OCI-LY1 (cell line): ENCODE measurements around the gene GNAS-AS1.

Experiments
- EZH2 ChIP-seq: fragments of 200-600 bp; sonication (generic), shearing (Covaris generic); IDR thresholded peaks from 2 replicates; pipeline ENCODE4 v1.8.0; 2017; ENCODE audit warnings: borderline replicate concordance, mixed run types, mild to moderate bottlenecking, antibody characterized with exemption, low read length, moderate library complexity, mixed read lengths
- TF ChIP-seq, protein P1 (sequence below): fragments of 200-600 bp; sonication (generic), shearing (Covaris generic); IDR thresholded peaks from 2 replicates; pipeline ENCODE4 v1.5.1; 2017; ENCODE audit warnings: mild to moderate bottlenecking, antibody characterized with exemption, low read length, moderate library complexity, mixed read lengths

DNA sequence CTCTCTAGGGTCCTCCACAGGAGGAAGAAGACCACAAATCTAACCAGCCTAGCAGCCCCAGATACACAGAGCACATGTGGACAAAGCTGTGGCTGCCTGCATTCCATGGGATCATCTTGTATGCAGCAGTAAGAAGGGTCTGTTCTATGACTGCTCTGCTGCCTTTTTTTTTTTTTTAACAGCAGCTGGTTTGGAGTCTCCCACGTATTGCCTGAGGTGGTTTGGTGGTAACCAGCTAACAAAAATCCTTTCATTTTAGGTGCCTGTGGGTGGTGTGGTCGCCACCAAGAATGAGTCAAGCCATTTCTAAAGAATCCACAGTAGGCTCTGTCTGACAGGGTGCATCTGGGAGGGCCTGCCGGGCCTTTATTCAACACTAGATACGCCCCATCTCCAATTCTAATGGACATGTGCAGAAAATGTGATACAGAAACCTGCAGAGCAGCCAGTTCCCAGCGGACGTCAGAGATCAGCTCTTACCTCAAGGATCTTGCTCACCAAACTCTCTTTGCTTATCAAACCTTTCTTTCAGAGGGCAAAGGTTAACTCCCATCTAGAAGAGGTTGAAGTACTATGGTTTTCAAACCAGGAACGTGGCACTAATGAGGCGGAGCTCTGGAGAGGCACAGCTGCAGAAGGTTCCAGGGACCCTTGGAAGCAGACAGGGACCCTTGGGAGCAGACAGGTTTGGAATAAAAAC, 32.0 kb downstream of the GNAS-AS1 start:
- TF ChIP-seq, protein P1, sequence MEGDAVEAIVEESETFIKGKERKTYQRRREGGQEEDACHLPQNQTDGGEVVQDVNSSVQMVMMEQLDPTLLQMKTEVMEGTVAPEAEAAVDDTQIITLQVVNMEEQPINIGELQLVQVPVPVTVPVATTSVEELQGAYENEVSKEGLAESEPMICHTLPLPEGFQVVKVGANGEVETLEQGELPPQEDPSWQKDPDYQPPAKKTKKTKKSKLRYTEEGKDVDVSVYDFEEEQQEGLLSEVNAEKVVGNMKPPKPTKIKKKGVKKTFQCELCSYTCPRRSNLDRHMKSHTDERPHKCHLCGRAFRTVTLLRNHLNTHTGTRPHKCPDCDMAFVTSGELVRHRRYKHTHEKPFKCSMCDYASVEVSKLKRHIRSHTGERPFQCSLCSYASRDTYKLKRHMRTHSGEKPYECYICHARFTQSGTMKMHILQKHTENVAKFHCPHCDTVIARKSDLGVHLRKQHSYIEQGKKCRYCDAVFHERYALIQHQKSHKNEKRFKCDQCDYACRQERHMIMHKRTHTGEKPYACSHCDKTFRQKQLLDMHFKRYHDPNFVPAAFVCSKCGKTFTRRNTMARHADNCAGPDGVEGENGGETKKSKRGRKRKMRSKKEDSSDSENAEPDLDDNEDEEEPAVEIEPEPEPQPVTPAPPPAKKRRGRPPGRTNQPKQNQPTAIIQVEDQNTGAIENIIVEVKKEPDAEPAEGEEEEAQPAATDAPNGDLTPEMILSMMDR = no peak
- no peak for TF ChIP-seq EZH2
